DND-41 (cell line): ENCODE measurements around the gene HGS.
"Not testable (repeated sequence)": the region's sequence is repeated elsewhere in the genome, so short reads cannot be mapped to it uniquely, and the experiment has no call there.

Source experiments
- ATAC-seq: fragments of 200-7000 bp; cut with Tn5 transposase; 3 replicates; pipeline ENCODE4 v1.9.1; 2021; ENCODE audit warnings: low read depth; ENCODE audit not compliant: insufficient read depth
- DNase-seq: peaks from one replicate; pipeline ENCODE4 v3.0.0-alpha.2; 2020
- H2AFZ ChIP-seq: 2 replicates; pipeline ENCODE4 v1.6.0; 2012; ENCODE audit warnings: low read depth, low read length
- H3K27ac ChIP-seq: 2 replicates; pipeline ENCODE4 v1.5.1; 2012; ENCODE audit warnings: low read length, inconsistent platforms
- H3K27me3 ChIP-seq: fragments of 200-600 bp; sonication (generic); 2 replicates; pipeline ENCODE4 v1.6.0; 2012; ENCODE audit warnings: low read length, mild to moderate bottlenecking, inconsistent platforms; ENCODE audit not compliant: insufficient read depth, poor library complexity
- H3K36me3 ChIP-seq: 2 replicates; pipeline ENCODE4 v1.5.1; 2012; ENCODE audit warnings: low read length, inconsistent platforms; ENCODE audit not compliant: insufficient read depth
- H3K4me1 ChIP-seq: 2 replicates; pipeline ENCODE4 v1.5.1; 2012; ENCODE audit warnings: mild to moderate bottlenecking, low read length; ENCODE audit not compliant: insufficient read depth
- H3K4me2 ChIP-seq: 2 replicates; pipeline ENCODE4 v1.6.0; 2012; ENCODE audit warnings: mild to moderate bottlenecking, moderate library complexity, low read length, inconsistent platforms; ENCODE audit not compliant: insufficient read depth
- H3K4me3 ChIP-seq, 2 experiments: fragments of 200-600 bp in 1 of 2; shearing (Covaris generic) in 1 of 2; 2 replicates each; pipeline ENCODE4 v1.5.1; 2012 to 2016; ENCODE audit warnings: inconsistent platforms in 2 of 2, low read length in 2 of 2, mild to moderate bottlenecking in 2 of 2, low read depth in 1 of 2, moderate library complexity in 1 of 2
- H3K79me2 ChIP-seq: 2 replicates; pipeline ENCODE4 v1.6.0; 2012; ENCODE audit warnings: low read length, inconsistent platforms; ENCODE audit not compliant: insufficient read depth
- H3K9ac ChIP-seq: 2 replicates; pipeline ENCODE4 v1.6.0; 2012; ENCODE audit warnings: low read depth, mild to moderate bottlenecking, inconsistent platforms, low read length, moderate library complexity
- H3K9me3 ChIP-seq: 2 replicates; pipeline ENCODE4 v1.5.1; 2012; ENCODE audit warnings: low read length, moderate library complexity, mild to moderate bottlenecking, inconsistent platforms; ENCODE audit not compliant: insufficient read depth, severe bottlenecking
- H4K20me1 ChIP-seq: 2 replicates; pipeline ENCODE4 v1.6.0; 2012; ENCODE audit warnings: low read length; ENCODE audit not compliant: insufficient read depth
- CTCF ChIP-seq: IDR thresholded peaks from 2 replicates; pipeline ENCODE4 v1.5.1; 2012; ENCODE audit warnings: borderline replicate concordance, low read length, moderate library complexity, mild to moderate bottlenecking; ENCODE audit not compliant: poor library complexity, severe bottlenecking; ENCODE audit errors: extremely low read depth
- EZH2 ChIP-seq: IDR thresholded peaks from 3 replicates; pipeline ENCODE4 v1.6.1; 2012; ENCODE audit warnings: borderline replicate concordance, low read depth, mild to moderate bottlenecking, moderate library complexity, low read length, inconsistent platforms; ENCODE audit not compliant: severe bottlenecking

Gene HGS

DNA sequence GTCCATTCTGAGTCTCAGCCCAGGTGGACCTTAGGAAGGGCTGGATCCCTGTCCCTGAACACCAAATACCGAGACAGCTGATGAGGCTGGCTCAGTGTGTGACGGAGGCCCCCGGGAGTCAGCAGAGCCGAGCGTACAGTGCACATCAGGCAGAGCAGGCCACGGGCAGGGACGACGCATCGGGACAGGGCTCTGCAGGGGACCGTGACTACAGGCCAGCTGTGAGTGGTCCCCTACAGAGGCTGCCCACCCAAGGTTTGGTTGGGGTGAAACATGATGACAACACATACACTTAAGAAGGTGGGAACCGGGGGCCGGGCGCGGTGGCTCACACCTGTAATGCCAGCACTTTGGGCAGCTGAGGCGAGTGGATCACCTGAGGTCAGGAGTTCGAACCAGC, 10.9 kb upstream of the HGS start:
- peaks cover 25% of the 10 kb centered on the region for H3K79me2 ChIP-seq
- H3K4me2 ChIP-seq = no peak overlapping the region
- peaks cover 70% of the 10 kb centered on the region for H3K36me3 ChIP-seq
- H3K27me3 ChIP-seq = no peaks in the 10 kb centered on the region
- H3K27ac ChIP-seq = no peak overlapping the region
- H3K9ac ChIP-seq = no peak overlapping the region
- no peak overlapping the region for H2AFZ ChIP-seq
- no peak overlapping the region for H3K4me3 ChIP-seq
- H3K4me1 ChIP-seq = peaks cover 7% of the 10 kb centered on the region
- no peaks in the 10 kb centered on the region for H3K9me3 ChIP-seq
- TF ChIP-seq CTCF = no peak
- TF ChIP-seq EZH2 = no peak
- ATAC-seq (no peak), DNase-seq (no peak)
- peaks cover 13% of the 10 kb centered on the region for H4K20me1 ChIP-seq

DNA sequence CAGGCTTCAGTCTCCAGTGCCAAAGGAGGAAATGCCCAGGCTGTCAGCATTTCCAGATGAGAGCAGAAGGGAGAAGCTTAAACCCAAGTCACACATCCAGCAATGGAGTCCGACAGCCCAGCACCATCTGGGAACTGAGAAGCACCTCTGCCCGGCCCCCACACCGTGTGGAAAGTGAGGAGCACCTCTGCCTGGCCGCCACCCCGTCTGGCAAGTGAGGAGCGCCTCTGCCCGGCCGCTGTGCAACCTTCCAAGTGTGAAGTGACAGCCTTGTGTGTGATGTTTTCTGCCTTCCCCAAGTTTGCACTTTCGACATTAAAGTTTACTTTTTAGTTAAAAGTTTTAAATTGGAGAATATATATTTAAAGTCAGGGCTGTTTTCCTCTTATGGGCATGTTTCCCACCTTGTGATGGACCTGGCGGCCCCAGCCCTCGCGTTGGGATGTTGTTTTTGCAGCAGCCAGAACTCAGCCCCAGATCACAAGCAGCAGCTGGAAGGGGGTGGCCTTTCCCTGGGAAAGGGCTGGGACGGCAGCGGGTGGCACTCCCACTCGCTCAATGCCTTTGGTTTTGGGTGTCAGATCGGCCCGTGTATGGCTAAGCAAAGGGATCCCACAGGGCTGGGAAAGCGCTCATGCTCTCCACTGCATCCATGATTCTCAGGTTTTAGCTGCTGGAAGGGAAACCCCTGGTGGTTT, 10.1 kb upstream of the HGS start:
- TF ChIP-seq EZH2 = no peak
- TF ChIP-seq CTCF = no peak
- Histone ChIP-seq H3K4me2 (no peak overlapping the region), H3K27ac (no peak overlapping the region), H2AFZ (no peak overlapping the region), H3K9ac (no peak overlapping the region), H3K9me3 (no peaks in the 10 kb centered on the region), H3K79me2 (peaks cover 17% of the 10 kb centered on the region), H4K20me1 (peaks cover 13% of the 10 kb centered on the region), H3K4me3 (no peak overlapping the region), H3K4me1 (no peaks in the 10 kb centered on the region), H3K27me3 (no peaks in the 10 kb centered on the region), H3K36me3 (peaks cover 62% of the 10 kb centered on the region)
- ATAC-seq (0 out of 3 replicates have a peak, but pooled peaks have one; percentile 8), DNase-seq (no peak)

DNA sequence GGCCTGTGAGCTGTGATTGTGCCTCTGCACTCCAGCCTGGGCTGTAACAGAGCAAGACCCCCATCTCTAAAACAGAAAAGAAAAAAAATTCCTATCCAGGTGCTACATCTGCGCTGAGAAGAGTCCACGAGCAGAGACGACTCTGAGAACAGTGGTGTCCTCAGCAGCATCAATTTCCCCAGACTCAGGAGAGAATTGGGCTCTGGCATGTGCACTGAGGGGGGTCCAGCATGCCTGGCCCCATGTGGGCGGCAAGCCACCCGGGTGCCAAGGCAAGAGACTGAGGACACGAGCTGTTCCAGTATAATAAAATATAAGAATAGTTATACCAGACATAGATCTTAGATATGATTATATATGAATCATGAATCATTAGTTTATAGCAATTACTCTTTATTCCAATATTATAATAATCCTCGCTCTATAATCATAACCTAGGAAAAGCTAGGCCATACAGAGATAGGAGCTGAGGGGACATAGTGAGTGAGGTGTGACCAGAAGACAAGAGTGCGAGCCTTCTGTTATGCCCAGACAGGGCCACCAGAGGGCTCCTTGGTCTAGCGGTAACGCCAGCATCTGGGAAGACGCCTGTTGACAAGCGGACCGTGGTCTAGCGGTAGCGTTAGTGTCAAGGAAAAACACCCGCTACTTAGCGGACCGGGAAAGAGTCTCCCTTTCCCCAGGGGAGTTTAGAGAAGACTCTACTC, 8.1 kb upstream of the HGS start:
- not testable (repeated sequence) for H3K9me3 ChIP-seq, H3K79me2 ChIP-seq, H3K4me1 ChIP-seq, H3K27ac ChIP-seq, H3K4me3 ChIP-seq, H3K9ac ChIP-seq, H3K4me2 ChIP-seq, ATAC-seq, H2AFZ ChIP-seq, H3K27me3 ChIP-seq
- peak; percentile 40 for DNase-seq
- TF ChIP-seq CTCF = peak; percentile 50
- Histone ChIP-seq H3K36me3 (peaks cover 44% of the 10 kb centered on the region), H4K20me1 (peaks cover 13% of the 10 kb centered on the region; the same call in 1 of the 2 replicates)
